GM21360 (cell line): ENCODE measurements around the gene BTG4.

Experiments
- ATAC-seq: cut with Tn5 transposase; IDR thresholded peaks from one replicate; pipeline ENCODE4 v1.9.1; 2021; ENCODE audit warnings: mild to moderate bottlenecking, moderate library complexity; ENCODE audit not compliant: unreplicated experiment

BTG4 gene

DNA sequence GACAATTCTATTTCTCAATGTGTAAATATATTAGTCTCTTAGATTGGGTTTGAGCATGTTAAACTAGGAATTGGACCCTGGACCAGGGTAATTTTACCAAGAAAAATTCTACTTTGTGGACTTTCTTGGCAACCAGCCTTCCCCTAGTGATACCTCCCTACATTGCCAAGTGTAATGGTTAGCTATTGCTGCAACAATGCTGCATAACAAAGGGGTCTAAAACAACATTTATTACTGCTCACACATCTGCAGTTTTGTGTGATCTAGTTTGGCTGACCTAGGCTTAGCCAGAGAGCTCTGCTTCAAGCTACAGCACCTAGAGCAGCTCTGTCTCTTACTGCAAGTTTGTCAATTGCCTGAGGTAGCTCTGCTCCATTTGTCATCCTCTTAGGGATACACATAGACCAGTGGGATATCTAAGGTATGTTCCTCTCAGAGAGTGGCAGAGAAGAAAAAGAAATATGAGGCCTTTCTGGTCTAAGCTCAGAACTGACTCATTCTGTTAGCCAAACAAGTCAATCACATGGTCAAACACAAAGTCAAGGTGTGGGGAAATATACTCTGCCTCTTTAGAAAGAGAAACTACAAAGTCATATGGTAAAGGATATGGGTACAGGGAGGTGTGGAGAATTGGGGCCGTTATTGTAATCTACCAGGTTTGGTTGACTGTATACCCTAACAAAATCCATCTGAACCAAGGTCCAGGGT is 26.4 kb upstream of the BTG4 start:
- ATAC-seq = no peak

DNA sequence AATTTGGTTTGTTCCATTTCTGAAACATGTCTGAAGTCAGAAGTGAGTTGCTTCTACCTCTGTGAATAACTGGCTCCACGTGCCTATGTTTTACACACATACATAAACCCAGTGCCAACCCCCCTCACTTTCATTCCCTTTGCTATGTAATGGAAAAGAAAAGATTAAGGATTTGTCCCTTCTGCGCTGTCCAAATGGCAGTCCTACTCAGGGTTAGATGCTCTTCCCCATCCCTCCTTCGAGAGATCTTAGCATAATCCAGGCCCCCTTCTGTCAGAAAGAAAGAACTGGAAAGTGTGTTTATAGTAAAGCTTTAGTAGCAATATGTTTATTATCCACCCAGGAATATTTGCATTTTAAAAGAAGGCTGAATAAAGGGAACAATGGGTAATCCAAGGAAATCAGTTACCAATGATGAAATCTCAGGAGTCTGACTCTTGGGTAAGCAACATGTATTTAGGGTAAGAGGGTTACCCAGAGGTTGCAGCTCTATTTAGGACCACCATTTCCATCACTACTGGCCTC is 25.2 kb upstream of the BTG4 start:
- no peak for ATAC-seq

DNA sequence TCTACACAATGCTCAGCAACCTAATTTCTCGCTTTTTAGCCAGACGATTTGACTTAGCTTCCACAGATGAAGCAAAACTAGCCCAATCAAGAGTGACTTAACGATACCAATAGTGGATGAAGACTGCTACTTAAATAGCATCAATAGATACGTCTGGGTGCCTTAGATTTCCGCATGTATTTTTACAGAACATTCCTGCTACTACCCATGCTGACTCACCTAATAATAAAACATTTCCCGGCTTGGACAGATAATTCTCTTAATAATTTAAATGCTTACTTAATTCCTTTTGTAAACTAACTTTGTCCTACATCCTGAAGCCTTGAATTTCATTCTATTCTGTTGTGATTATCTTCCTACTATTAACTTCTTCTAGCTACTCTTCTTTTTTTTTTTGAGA is 23.1 kb upstream of the BTG4 start:
- no peak for ATAC-seq

DNA sequence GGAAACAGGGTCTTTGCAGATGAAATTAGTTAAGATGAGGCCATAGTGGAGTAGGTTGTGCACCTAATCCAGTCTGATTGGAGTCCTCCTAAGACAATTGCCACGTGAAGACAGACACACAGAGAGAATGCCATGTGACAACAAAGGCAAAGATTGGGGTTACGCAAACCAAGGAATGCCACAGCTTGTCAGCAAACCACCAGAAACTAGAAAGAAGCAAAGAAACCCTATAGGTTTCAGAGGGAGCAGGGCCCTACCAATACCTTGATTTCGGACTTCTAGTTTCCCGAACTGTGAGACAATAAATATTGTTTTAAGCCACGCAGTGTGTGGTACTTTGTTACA is 20.2 kb upstream of the BTG4 start:
- ATAC-seq = no peak

DNA sequence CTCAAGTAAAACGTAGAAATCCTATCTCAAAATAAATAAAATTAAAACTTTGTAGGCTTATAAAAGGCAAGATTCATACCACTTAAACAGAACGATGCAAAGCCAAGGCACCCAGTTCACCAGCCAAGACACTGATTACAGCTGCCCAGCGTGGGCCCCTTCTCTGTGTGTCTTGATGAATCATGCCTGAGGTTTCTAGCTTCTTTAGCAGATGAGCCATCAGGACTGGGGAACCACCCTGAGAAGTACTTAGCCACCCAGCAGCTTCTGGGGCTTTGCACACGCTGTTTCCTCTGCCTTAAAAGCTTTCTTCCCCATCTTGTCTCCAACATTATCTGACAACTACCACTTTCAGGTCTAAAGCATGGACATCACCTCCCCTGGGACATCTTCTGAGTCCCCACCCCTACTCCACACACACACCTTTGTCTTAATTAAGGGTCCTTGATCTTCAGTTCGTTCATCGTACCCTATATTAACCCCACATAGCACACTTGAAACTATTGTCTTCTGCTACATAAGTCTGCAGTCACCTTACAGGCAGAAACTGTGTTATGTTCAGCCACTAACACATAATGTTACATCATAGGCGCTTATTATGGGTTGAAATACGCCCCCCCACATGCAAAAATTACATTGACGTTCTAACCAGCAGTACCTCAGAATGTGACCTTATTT is 19.6 kb upstream of the BTG4 start:
- peak; percentile 79 for ATAC-seq

DNA sequence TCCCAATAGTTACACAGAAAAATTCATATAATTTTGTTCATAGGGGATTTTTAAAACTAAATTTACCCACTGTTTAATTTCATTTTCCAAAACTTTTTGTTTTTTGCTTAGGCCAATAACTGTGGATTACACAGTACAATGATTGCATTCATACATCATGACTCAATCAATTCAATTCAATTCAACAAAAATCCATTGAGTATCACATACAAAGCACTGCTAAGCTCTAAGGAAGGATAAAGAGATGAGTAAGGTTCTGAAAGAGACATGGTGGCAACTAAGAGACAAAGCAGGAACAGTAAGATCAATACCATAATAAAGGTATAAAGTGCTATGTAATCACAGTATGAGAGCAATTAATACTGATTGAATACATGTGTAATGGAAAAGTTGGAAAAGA is 18.9 kb upstream of the BTG4 start:
- no peak for ATAC-seq

DNA sequence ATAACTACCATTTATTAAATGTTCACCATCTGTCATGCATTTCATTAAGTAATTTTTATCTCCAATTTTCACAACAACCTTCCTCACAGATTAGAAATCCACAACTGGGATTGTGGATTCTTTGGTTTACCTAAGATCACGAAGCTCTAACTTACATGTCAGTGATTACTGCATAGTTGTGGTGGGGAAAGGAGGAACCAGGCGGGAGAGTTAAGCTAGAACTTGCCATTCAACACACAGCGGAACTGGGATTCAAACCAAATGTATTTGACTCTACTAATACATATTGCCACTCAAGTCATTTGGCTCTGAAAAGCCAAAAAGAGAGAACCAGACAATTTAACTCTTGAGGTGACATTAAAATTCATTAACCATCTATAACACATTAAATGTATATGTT is 17.9 kb upstream of the BTG4 start:
- no peak for ATAC-seq

DNA sequence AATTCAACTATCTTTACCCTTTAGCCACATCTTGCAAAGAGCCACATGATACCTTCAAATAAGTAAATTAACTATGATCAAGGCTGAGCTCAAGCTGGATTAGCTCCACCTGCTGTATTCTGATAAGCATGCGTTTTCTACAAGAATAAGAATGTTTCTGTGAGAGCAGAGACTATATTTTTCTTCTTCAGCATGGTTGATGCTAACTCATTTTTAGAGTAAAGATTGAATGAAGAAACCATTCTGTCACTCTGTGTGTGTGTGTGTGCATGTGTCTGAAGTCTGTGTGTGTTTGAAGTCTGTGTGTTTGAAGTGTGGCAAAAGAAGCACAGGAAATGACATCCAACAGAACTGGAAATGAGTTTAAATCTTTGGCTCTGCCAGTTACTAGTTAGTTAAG is 16.4 kb upstream of the BTG4 start:
- no peak for ATAC-seq

DNA sequence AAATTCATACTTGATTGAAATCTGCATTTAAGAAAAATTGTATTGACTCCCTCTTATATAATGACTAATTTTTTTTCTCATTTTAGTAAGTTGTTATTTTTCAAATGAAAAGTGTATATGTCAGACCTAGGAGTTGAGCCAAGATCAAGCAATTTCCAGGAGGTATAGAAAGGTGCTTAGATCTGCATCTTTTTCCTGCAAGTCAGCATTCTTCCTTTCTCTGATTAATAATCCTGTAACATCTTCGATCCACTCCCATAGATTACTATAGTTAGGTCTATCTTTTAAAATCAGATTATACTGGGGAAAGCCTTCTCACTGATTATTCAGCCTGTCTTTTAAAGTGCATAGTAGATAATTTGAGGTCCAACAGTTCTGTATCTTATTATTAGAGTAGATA is 15.1 kb upstream of the BTG4 start:
- ATAC-seq = no peak

DNA sequence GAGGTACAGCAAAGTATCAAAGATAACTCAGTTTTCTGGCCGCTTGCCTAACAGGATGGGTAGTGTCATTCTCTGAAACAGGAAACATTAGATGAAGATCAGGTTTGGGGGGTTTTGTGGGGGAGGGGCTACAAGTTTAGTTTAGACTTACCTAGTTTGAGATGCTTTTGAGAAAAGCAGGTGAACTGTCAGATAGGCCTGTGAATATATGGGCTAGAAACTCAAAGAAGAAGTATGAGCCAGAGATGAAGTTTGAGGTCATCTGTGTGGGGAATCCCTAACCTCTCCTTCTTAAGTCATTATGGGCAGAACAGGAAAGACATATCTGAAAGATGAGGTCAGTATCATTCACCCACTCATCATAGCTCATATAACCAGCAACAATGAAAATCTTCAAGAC is 14.3 kb upstream of the BTG4 start:
- ATAC-seq = no peak

DNA sequence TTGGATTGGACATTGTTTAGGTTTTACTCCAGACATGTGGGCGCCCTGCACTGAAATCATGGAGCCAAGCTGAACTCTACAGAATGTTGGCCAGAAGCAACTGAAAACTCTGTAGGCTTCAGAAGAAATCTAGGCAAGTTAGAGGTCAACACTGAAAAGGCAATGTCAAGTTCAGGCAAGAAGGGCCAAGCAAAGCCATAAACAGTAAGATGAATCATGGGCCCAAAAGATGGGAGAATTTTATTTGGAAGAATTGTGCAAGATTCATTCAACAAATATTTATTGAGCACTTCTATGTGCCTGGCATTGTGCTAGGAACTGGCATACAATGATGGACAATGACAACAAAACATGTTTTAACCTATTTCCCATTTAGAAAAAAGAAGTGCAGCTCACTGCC is 13.3 kb upstream of the BTG4 start:
- no peak for ATAC-seq

DNA sequence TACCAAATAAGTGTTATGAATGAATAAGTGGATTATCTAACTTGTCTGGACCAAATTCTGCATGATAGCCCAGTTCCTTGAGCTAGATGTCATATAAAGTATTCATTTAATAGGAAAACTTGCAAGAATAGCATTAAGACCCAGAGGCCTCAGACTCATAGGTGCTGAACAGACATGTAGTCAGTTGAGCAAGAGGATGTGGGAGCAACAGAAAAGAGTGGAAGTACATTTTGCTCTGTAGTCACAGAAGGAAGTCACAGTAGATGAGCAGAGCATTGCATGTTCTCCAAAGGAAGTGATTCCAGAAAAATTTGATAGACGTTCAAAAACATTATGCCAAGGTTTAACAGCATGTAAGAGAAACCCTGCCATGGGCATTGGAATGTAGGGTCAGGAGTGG is 11.9 kb upstream of the BTG4 start:
- no peak for ATAC-seq

DNA sequence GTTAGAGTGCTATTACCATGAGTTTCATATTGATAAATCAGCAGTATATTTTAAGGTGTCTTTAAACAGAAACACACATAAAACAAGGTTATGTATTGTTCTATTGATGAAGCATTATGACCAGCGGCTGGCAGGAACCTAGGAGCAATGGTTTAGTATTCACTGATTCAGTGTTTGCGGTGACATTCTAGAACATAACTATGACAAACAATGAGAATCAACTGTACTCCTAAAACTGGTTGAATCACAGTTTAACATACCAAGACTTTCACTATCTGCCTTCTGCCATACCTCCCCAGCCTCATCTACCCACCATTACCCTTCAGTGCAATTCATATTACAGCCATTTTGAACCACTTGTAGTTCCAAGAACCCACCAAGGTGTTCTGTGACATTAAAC is 11.2 kb upstream of the BTG4 start:
- no peak for ATAC-seq

DNA sequence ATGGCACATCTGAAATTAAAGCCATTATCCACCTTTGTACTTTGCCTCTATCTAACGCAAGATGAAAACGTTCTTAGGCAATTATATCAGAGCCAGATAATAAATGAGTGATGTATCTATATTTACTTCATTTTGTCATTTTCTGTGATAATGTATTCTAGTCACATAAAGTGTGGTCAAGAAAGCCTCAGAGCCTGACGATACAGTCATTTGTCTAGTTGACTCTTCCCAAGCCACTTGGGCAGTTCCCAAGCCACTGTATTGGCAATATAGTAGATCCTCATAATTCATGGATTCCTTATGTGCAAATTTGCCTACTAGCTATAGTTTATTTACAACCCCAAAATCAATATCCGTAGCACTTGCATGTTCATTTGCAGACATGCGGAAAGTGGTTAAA is 10.2 kb upstream of the BTG4 start:
- no peak for ATAC-seq

DNA sequence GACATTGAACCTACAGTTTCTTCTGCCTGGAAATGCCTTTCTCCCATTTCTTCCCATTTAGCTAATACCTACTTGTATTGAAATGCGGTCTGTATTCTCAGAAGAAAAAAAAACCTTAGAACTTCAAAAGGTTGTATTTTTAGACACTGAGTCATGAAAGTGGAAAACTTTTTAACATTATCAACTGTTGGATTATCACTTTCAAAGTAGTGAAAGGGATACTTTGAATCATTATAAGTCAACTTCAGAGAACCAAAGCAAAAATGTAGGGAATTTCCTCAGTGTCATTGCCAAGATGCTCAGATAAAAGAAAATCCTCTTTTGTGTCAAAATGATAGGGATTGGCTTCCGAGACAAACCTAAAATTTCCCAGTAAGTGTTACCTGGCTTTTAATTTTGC is 8.9 kb upstream of the BTG4 start:
- no peak for ATAC-seq

DNA sequence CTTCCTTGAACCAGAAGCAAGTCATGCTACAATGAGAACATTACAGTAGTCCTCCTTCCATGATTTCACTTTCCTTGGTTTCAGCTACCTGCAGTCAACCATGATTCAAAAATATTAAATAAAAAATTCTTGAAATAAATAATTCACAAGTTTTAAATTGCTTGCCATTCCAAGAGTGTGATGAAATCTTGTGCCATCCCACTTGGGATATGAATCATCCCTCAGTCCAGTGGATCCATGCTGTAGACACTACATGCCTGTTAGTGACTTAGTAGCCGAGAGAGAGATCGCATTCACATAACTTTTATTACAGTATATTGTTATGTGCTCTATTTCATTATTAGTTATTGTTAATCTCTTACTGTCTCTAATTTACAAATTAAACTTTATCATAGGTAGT is 8.4 kb upstream of the BTG4 start:
- ATAC-seq = no peak

DNA sequence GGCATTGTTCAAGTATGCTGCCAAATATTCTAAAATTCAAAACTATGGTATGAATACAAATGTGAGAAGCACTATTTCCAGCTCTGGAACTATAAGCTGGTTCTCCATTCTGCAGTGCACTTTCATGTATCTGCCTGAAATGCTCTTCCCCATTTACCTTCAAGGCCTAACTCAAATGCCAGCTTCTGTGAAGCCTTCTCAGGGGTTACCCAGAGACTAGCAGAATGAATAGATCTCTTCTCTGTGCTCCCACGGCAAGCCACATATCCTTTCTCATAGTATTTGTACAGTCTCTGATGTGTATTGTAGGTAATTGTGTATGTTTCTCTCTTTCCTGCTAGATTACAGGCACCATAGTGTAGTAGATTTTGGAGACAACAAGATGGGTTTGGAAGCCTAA is 6.5 kb upstream of the BTG4 start:
- ATAC-seq = no peak

DNA sequence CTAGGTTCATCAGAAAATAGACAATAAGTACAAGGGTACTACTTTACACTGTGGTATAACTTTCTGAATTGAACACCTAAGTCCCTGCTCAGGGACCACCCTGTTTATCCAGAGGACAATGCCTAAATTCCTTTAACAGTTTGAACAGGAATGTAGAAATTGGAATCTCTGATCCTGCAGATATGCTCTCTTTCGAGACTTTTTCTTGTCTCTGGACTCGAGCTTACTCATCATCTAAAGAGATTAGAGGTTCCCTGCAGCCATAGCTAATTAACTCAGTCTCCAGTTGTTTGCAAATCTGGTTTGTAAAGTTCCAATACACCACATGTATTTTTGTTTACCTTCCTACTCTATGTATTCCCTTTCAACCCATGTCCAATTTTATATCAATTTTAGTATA is 3.4 kb upstream of the BTG4 start:
- no peak for ATAC-seq

DNA sequence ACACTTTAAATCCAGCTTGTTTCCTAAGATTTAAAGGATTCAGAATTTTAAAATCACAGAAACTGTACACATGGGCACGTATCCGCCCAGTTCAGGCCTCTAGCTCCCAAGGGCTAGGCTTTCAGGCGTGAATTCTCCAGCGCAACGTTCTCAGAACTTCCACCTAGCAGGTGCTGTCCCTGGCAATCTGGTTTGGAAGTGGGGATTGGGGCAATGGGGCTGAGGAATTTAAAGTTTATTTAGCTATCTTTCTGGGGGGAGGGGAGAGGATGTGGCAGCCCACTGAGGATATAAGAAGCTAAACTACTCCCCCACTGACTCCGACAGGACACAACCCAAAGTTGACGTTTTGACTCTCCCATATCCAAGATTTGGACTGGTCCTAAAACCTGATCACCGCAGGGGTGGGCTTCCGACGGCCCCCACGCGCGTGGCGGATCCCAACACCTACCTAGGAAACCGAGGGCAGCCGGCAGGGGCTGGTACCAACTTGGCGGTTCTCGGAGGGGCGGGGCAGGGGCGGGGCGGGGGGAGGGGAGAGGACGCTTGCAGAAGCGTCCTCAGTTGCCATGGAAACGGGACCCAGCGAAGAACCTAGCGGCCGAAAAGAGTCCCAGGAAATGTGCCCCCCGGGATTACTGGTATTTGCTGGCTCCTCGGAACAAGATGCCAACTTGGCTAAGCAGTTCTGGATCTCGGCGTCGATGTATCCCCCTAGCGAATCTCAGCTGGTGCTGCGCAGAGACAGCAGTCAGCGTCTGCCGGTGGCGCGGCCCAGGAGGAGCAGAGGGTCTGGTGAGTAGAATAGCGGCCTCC is 2.2 kb upstream of the BTG4 start, which contains the start of gene HOATZ:
TSS of gene HOATZ (plus strand) at position 563 of the 816 bp plus-strand sequence. CDS start at position 570, 7 bp downstream.
- no peak for ATAC-seq

DNA sequence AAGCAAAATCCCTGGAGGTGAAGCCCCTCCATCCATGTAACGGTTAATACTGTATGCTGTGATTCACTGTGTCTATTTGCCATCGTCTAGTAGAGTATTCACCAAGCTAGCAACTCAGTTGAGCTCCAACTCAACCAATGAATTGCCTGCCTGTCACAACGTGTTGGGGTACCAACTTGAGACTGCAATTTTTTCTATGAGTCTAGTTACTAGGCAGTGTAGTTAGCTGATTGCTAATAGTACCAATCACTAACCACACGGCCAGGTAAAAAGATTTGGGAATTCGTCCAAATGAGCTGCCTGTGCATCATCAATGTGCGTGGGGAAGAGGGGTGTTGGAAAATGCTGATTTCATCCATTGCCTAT is 1.0 kb upstream of the BTG4 start:
- ATAC-seq = no peak

DNA sequence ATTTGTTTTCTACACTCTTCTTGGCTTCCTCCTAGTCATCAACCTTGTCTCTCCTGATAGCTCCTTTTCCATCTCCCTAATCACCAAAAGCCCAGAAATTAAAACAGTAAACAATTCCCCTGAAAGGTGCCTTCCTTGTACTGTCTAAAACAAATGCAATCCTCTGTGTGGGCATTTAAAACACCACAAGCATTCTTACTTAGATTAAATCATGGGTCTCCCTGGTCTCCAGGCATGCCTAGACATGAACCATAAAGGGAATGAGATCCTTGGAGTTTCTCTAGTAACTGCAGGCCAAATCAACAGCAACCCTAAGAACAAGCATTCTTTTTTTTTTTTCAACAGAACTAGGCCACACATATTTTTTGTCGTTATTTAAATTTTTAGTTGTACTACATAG is 1.9 kb downstream of the BTG4 start:
- no peak for ATAC-seq

DNA sequence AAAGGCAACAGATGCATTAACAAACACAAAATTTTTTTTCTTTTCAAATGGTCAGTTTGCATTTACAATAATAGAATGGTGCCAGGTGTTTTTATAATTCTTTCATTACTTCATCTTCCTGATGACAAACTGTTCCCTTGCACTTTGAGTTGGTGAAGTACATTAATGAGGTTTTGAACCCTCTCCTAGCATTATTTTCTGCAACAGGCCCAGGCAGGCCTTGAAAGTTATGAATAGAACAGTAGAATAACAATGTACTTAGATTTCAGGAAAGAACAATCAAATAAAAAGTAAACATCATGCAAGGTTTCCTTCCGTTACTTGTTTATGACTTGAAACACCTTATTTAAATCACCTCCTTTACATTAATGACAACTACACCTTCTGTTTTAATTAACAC is 9.6 kb downstream of the BTG4 start:
- ATAC-seq = no peak
